Lung microvascular endothelial cell (primary cell): Measurements from ENCODE around the gene MYO9A. TPM values are rescaled to one million over a fixed set of nuclear protein-coding genes. Genes with fewer than 3 reads are reported as not detected.
A peak's percentile ranks its signal among the peaks of the same experiment; 100 is the strongest.

Source experiments
- DNase-seq, 2 donors: peaks; one replicate each; pipeline versions ENCODE4 v3.0.0 to v3.0.0-alpha.2; 2010; ENCODE audit warnings: low read depth in 2 of 2
- total RNA-seq: library from RNA; depleted of rRNA; stranded (reverse); fragments of >200 nt; gene quantifications from 2 replicates; pipeline ENCODE4 v1.2.1, GENCODE V29; 2014

Gene MYO9A
- total RNA-seq, 1 donor from 2014 or later = 23.2 TPM

DNA sequence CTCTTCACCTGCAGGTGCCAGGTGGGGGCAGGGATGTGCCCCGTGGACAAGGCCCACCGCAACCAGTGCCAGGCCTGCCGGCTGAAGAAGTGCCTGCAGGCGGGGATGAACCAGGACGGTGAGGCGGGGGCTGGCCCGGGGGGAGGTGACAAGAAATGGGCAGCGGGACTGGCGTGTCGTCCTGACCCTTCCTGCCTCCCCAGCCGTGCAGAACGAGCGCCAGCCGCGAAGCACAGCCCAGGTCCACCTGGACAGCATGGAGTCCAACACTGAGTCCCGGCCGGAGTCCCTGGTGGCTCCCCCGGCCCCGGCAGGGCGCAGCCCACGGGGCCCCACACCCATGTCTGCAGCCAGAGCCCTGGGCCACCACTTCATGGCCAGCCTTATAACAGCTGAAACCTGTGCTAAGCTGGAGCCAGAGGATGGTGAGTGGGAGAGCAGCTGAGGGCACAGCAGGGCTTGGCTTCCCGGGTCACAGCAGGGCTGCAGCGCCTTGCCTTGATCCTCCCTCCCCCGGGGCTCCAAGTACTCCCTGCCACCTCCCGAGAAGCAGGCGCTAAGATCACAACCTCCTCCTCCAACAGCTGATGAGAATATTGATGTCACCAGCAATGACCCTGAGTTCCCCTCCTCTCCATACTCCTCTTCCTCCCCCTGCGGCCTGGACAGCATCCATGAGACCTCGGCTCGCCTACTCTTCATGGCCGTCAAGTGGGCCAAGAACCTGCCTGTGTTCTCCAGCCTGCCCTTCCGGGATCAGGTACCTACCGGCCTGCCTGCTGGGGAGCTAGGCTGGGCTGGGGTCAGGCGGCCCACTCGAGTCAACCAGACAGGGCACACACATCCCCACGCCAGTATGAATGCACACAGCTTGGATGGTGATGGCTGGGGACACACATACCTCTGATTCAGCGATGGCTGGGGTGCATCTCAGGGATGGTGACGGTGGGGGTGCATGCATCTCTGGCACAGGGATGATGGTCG is 305.9 kb downstream of the MYO9A start:
- DNase-seq = no peak

DNA sequence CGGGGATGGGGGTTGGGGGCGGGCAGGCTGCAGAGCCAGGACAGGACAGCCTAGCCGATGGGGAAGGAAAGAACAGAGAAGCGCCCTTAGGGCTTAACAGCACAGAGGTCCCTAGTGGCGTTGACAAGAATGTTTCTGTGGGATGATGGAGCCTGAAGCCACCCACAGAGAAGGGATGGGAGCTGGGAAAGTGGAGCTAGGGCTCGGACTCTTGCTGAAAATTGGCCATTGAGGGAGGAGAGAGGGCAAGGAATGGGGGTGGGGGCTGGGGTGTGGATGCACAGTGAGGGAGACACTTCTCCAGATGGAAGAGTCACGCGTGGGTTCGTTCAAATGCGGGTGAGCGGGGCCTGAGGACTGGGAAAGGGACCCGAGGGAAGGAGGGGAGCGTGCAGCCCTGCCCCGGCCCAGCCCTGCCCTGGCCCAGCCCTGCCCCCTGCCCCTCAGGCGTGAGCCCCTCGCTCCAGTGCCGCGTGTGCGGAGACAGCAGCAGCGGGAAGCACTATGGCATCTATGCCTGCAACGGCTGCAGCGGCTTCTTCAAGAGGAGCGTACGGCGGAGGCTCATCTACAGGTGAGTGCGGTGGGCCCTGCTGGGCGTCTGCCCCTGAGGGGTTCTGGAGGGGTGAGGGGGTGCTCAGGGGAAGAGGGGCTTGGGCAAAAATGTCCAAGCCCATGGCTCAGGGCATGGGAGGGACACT is 306.8 kb downstream of the MYO9A start:
- no peak for DNase-seq

DNA sequence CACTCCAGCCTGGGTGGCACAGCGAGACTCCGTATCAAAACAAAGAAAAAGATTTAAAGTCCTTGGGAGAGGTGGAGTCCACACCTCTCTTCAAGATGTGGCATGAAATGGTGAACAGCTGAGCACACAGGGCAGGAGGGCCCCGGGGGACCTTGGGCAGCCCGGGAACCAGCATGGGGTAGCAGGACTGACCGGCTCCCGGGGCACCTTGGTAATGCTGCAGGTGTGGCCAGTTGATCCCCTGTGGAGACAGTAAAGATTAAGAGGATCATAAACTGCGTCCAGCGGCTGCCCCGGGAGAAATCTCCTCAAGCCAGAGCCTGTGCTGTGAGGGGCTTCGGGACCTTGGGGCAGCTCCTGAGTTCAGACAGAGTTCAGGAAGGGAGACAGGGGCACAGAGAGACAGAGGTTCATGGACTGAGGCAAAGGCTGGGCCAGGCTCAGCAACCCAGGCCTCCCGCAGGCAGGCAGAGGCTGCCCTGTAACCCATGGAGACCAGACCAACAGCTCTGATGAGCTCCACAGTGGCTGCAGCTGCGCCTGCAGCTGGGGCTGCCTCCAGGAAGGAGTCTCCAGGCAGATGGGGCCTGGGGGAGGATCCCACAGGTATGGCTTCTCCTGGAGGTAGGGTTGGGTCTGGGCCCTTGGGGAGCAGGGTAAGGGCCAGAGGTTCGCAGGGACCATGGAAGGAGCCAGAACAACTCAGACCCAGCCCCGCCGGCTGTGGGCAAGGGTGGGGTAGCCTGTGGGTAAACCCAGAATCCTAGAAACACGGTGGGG is 307.5 kb downstream of the MYO9A start, which contains the start of gene NR2E3:
TSS of gene NR2E3 (plus strand) at position 299 of the 780 bp plus-strand sequence. CDS start at position 489, 190 bp downstream.
- DNase-seq = no peak

DNA sequence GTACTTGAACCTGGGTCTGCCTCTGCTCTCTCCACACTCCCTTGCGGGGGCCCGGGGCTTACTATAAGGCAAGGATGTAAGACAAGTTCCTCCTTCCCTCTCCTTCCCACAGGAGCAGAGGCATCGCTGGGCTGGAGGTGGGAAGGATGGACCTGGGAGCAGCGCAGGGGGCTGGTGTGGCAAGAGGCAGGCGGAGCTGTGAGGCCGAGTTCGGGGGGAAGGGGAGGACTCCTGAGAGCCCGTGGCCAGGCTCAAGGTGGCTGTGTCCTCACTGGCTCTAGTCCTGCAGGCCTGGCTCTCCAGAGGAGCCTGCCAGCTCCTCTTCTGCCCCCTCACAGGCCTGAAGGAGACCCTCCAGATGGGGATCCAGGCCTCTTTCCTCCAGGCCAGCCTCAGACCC is 308.6 kb downstream of the MYO9A start:
- DNase-seq = no peak

DNA sequence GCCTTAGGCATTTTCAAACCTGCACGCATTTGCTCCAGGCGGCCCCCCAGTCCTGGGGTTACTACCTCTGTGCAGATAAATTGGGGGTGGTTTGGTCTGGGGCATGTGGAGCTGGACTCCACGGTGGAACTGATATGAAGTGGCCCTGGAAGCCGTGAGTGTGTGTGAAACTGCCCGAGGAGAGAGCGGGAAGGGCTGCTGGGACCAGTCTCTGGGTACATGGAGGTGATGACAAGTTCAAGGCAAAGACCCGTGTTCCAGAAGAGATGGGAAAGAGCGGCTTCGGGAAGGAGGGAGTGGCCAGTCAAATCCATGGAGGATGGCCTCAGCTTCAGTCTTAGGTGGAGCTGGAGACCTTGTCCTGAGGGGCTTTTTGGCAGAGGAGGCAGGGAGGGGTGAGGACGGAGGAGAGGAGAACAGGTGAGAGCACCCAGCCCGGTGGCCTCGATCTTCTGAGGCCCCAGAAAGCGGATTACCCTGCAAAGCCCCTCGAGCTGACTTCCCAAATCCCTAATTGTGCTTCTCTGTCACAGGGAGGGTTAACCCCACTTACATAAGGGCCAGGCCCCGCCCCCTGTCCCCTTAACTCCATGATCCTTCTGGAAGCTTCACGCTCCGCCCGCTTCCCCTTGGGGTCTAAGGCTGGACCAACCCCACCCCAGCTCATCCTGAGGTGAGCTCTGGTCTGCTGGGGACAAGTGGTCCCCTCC is 309.5 kb downstream of the MYO9A start:
- DNase-seq = no peak

DNA sequence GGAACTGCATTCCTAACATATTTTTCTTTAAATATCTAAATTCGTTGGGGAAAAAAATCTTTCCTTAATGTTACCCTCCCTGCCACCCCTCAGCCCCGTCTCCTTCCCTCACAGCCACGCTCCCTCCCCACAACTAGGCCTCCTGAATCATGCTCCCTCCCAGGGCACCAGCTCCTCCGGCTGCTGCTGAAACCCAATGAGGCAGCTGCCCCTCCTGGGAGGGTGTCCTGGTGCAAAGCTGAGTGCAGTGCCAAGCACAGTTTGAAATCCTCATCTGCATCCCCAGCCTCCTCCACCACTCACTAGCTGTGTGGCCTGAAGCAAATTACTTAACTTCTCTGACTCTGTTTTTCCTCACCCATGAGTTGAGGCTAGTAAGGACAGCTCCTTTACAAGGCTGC is 310.3 kb downstream of the MYO9A start:
- DNase-seq = no peak

DNA sequence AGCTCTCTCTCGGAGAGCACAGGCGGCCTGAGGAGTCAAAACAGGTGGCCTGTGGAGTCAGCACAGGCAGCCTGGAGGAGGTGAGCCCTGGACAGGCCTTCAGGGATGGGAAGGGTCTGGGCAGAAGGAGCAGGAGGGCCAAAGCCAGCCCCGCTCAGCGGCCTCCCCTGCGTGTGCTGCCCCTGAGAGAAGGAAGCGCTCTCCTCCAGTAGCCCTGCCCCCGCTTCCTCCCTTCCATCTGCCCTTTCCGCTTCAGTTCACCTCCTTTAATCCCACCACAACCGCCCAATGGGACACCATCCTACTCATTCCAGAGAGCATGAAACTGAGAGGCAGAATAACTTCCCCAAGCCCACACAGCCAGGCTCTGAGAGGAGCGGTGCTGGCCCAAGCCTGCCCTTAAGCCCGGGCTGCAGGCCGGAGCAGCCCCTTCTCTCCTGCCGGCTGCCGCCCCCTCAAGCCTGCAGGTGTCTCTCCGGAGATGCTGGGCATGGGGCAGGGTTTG is 310.8 kb downstream of the MYO9A start:
- no peak for DNase-seq

DNA sequence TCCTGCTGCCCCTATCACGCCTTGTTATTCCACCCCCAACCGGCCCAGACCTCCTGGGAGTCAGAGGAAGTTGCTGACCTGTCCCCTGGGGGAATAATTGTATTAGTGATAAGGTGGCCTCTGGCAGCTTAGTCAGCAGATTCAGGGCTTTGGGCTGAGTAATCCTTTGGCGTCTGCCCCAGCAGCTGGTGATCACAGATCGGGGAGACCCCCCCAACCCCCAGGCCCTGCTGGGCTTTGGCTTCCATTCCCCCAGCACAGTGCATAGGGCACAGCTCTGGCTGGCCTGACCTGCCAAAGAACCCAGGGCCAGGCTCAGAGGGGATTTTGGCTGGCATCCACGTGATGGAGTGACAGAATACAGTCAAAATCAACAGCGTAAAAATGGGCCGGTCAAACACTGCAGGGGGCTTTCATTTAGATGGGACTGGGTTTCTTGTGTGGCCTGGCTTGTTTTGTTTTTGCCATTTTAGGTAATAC is 311.5 kb downstream of the MYO9A start:
- DNase-seq = peak; percentile 21 to 39

DNA sequence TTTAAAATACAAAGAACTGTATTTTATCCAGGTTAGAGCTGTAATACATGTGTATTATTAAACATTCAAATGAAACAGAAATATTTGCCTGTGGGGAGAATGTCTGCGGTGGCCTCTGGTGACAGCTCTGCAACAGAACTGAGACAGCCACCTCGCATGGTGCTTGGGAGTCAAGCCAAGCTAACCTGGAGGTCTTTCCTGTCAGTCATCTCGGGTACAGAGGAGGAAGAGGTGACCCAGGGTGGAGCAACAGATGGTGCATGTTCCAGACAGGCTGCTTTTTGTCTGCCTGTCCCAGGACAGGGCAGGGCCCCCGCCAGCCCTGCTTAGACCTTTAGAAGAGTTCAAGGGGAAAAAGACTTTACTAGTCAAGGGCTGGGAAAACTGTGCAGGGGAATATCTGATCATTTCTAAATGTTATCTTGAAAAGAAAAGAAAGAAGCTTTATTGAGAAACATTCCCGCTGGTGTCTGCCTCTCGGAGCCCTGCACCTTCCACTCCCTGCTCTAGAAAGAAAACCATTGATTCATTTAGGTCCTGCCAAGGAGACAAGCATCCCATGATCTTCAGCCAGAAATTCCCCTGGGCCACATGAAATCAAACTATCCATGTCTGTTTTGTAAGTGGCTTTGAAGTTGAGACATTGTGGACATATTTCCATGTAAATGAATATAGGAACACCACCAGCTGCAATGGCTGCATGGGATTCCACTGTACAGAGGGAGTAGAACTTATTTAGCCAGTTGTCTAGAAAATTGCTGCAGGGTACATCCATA is 313.1 kb downstream of the MYO9A start:
- DNase-seq = peak in 1 of 2 donors; percentile 47

DNA sequence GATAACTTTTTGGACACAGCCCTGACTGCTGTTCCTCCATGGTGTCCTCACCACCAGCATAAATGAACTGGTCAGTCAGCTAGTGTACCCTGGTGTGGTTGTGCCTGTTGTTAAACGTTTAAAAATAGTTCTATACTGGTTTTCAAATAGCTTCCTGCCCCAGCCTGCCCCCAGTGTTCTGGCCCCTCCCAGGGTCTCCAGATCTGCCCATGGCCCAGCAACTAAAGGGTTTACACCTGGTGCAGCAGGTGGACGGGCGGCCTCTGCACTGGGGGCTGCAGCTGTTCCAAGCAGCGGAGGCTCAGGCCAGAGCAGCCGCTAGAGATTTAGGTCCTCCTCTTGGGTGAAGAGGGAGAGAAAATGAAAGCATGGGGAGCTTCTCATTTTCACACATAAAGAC is 313.7 kb downstream of the MYO9A start:
- DNase-seq = no peak

DNA sequence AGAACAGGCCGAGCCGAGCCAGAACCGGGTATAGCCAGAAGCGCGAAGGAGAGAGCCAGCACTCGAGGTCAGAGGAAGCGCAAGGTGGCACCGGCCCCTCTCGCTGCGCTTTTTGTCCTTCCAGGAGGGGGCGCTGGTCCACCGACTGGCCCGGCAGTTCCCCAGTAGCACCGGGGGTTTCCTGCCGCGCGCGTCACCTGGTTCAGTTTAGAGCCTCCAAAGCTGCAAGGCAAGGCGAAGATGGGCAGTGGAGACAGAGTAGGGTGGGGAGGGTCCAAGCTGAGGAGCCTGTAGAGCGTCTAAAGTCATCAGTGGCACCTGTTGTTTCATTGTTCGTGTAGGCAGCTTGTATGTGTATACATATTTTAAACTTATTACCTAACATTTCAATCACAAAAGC is 315.2 kb downstream of the MYO9A start:
- no peak for DNase-seq

DNA sequence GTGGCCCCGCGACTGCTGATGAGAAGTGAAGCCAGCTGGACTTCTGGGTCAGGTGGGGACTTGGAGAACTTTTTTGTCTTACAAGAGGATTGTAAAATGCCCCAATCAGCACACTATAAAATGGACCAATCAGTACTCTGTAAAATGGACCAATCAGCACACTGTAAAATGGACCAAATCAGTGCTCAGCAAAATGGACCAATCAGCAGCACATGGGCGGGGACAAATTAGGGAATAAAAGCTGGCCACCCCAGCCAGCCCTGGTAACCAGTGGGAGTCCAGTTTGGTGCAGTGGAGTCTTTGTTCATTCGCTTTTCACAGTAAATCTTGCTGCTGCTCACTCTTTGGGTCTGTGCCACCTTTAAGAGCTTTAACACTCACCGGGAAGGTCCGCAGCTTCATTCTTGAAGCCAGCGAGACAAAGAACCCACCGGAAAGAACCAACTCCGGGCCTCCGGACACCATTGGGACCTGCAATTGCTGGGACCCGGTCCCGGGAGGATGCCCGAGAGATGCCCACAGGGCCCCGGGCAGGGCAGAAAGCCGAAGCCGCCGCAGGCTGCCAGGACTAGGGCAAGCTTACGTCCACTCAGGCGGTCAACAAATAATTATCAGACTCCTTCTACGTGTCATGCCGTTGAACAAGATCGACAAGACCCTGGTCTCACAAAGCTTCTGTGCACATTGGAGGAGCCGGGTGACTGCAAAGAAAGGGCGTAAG is 315.9 kb downstream of the MYO9A start:
- no peak for DNase-seq

DNA sequence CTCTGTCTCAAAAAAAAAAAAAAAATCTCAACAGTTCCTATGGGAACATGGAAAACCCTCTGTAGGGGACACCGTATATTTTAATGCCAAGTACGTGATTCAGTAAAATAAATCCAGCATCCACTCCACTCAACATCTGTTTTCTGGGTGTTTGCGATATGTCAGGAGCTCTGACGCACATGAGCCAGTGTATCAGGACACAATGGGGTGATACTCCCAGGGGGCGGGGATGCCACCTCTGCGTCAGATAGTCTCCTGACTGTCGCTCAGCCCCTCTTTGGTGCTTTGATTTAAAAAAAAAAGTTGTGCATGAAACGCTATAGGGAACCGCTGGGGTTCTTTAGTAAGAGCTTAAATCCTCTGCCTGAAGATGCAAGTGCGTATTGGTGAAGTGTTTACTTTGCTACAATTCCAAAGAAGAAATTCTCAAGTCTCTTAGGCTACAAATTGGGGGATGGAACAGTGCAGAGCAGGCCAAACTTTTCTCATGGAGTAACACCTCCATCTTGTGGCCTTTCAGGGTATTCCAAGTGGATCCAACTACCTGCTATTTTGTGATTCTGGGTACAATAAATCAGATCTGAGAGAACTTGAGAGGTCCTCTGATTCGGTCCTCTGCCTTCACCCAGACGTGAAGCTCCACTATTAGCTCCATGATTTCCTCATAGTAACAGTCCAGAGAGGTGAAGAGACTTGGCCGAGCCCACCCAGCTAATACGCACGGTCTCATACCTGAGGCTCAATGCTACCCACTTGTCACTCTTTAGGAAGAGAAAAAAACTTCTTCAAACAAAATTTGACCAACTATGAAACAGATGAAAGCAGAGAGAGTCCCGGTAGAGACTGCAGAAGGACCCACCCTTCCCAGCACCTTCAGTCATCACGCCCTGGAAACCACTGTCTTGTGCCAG is 316.9 kb downstream of the MYO9A start:
- DNase-seq = peak; percentile 77 to 81

DNA sequence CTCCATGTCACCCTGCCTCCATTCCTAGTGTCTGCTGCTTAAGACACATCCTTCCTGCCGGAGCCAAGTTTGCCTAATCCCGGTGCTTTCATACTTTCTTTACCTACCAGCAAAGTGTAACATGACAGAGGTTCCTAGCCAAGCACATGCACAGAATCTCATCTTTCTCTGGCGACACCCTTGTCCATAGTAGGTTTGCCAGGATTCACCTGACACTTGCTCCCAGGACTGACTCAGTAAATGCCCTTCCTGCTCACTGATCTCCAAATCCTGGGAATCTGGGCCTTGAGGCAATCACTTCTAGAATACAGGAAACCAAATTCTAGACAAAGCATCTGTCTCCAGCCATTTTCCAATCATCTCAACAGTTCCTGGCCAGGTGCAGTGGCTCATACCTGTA is 317.8 kb downstream of the MYO9A start:
- no peak for DNase-seq

DNA sequence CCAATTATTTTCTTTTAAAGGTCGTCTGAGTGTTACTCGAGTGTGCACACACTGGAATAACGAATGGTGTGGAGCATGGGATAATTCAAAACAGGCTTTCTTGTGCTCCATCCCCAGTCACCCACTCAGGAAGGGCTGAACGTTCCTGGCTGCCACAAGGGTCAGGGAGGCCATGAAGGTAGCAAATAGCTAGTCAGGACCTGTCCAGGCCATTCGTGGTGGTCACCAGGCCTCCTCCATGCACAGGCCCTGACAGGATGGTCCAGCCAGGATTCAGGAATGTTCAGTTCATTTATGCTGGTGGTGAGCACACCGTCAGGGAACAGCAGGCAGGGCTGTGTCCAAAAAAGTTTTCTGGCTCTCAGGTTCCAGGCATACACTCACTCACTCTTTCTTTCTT is 319.3 kb downstream of the MYO9A start:
- no peak for DNase-seq

DNA sequence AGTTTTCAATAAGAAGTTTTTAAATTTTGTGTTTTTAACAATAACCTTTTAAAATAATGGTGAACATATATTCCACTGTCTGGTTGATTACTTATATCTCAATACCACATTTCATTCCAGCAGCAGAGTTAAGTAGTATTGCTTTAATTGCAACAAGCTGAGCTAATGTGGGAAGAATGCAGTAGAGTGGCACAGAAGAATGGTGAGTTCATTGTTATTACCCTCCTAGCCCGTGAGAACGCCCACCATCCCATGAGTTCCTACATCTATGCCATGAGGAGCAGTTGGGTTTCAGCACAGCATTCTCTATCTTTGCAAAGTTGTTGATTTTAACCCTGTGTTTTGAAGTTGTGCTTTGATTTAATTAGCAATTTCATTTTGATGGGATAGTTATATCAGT is 325.4 kb downstream of the MYO9A start:
- DNase-seq = peak; percentile 63 to 79

DNA sequence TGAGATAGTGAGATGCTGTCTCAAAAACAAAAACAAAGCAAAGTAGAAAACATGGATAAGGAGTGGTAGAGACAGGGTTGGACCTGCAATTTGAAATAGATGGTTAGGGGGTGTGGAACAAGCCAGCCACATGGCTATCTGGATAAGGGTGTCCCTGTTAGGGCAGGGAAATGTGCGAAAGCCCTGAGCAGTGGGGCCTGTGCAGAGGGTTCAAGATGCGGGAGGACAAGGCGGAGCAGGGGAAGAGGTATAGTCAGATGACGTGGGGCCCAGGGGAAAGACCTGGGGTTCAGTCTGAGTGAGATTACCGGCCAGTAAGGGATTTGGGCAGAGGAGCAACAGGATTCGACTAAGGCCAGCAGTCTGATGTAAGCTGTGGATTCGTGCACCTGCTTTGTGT is 326.0 kb downstream of the MYO9A start:
- no peak for DNase-seq

DNA sequence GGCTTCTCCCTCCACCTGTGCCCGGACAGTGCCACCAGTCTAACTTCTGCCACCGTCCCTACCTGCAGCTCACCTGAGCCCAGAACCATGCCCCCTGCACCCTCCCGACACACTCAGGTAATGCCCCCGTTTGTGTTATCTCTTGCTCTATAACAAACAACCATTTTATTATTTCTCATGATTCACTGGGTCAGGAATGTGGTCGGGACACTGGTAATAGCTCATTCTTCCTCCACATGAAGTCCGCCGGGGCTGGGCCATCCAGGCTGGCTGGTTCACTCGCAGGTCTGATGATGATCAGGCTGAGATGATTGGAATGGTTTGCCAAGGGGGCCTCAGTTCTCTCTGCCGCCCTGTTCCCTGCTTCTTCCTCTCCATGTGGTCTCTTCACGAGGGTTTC is 327.9 kb downstream of the MYO9A start:
- peak; percentile 64 to 74 for DNase-seq
